K562 (cell line): ENCODE measurements around the gene BZW2. TPM values are rescaled to one million over a fixed set of nuclear protein-coding genes. Genes with fewer than 3 reads are reported as not detected.

Experiments
- CGGBP1 ChIP-seq: fragments of 250-450 bp; sonication (Bioruptor Pico); IDR thresholded peaks from 2 replicates; pipeline ENCODE4 v1.9.0; 2021; ENCODE audit warnings: mild to moderate bottlenecking
- ETV6 ChIP-seq, 3 experiments: fragments of 150-350 bp in 1 of 3; sonication (generic) in 1 of 3; formaldehyde crosslinking in 1 of 3; IDR thresholded peaks; 2 replicates each; pipeline versions ENCODE4 v1.6.1 to v1.8.0; 2014 to 2022; ENCODE audit warnings: borderline replicate concordance in 2 of 3, low read depth in 2 of 3, antibody characterized with exemption in 1 of 3, low read length in 1 of 3, mild to moderate bottlenecking in 1 of 3, missing genetic modification reagents in 1 of 3
- FOXP4 ChIP-seq: sonication (generic); formaldehyde crosslinking; IDR thresholded peaks from 2 replicates; pipeline ENCODE4 v1.8.0; 2022; ENCODE audit warnings: mild to moderate bottlenecking, missing genetic modification reagents, borderline replicate concordance
- GTF2A2 ChIP-seq: IDR thresholded peaks from 2 replicates; pipeline ENCODE4 v1.6.1; 2016; ENCODE audit warnings: mild to moderate bottlenecking, missing genetic modification characterization, missing compliant biosample characterization
- HMBOX1 ChIP-seq: sonication (generic); IDR thresholded peaks from 2 replicates; pipeline ENCODE4 v1.6.1; 2016
- JUNB ChIP-seq: fragments of 450-650 bp; formaldehyde crosslinking; conservative IDR thresholded peaks from 2 replicates; pipeline ENCODE4 v1.4.0; 2020; ENCODE audit warnings: mild to moderate bottlenecking
- MEIS2 ChIP-seq: fragments of 450-650 bp; IDR thresholded peaks from 2 replicates; pipeline ENCODE4 v1.6.1; 2014; ENCODE audit warnings: mild to moderate bottlenecking; ENCODE audit not compliant: partially characterized antibody
- MLLT1 ChIP-seq, 2 experiments: fragments of 450-650 bp; IDR thresholded peaks; 2 replicates each; pipeline ENCODE4 v1.6.1; 2016
- NR0B1 ChIP-seq: fragments of 450-650 bp; IDR thresholded peaks from one replicate; pipeline ENCODE4 v1.6.1; 2018; ENCODE audit warnings: mild to moderate bottlenecking, moderate library complexity; ENCODE audit not compliant: partially characterized antibody
- NR4A1 ChIP-seq, 2 experiments: fragments of 250-450 bp in 1 of 2; fragments of 450-650 bp in 1 of 2; sonication (Bioruptor Pico) in 1 of 2; IDR thresholded peaks; 2 replicates each; pipeline versions ENCODE4 v1.4.0 to v1.6.1; 2016 to 2020; ENCODE audit warnings: mild to moderate bottlenecking in 2 of 2, missing compliant biosample characterization in 1 of 2, missing genetic modification characterization in 1 of 2, moderate library complexity in 1 of 2
- PCBP1 ChIP-seq: fragments of 200-400 bp; formaldehyde crosslinking; IDR thresholded peaks from 2 replicates; pipeline ENCODE4 v1.6.1; 2018; ENCODE audit warnings: mild to moderate bottlenecking, low read depth, low read length; ENCODE audit not compliant: poor library complexity, severe bottlenecking
- ZHX1 ChIP-seq: fragments of 150-350 bp; conservative IDR thresholded peaks from 2 replicates; pipeline ENCODE4 v1.6.1; 2014; ENCODE audit warnings: low read length
- ZNF23 ChIP-seq: fragments of 250-450 bp; sonication (Bioruptor Pico); IDR thresholded peaks from 2 replicates; pipeline ENCODE4 v1.4.0; 2020; ENCODE audit warnings: mild to moderate bottlenecking
- ZNF561 ChIP-seq: fragments of 450-650 bp; formaldehyde crosslinking; conservative IDR thresholded peaks from 2 replicates; pipeline ENCODE4 v1.4.0; 2020; ENCODE audit warnings: mild to moderate bottlenecking, moderate library complexity
- ZZZ3 ChIP-seq: fragments of 450-650 bp; IDR thresholded peaks from 2 replicates; pipeline ENCODE4 v1.6.1; 2016; ENCODE audit warnings: antibody characterized with exemption, mild to moderate bottlenecking, moderate library complexity
- polyA plus RNA-seq, 8 experiments: library from polyadenylated mRNA; depleted of rRNA in 4 of 8; stranded (reverse) in 5 of 8; unstranded in 3 of 8; fragments of >200 nt; fragmentation: Nextera tagmentation in 2 of 8; fragmentation: Illumina TruSeq in 1 of 8; extraction: Ambion mirVana in 2 of 8; extraction: Trizol in 1 of 8; gene quantifications; 2 replicates each; pipeline versions ENCODE4 v1.2.1 to v1.2.3, GENCODE V29; 2011 to 2014; ENCODE audit warnings: inconsistent platforms in 1 of 8, missing spikeins in 1 of 8
- total RNA-seq, 7 experiments: library from RNA; depleted of rRNA in 6 of 7; stranded (reverse); fragments of >200 nt in 6 of 7; fragmentation: Illumina TruSeq in 2 of 7; extraction: Trizol in 2 of 7; gene quantifications; 2 replicates each; pipeline versions ENCODE4 v1.2.1 to v1.2.3, GENCODE V29; 2011 to 2021; ENCODE audit warnings: low replicate concordance in 1 of 7

BZW2 gene
- total and polyA plus RNA-seq, 9 of the 15 experiments (the other 6 are each of a cell fraction or from before 2014, with no cell fraction given): 140 to 316 (median 173) TPM

GRCh38 chr7:16644636-16645592 is 1.1 kb upstream of the BZW2 start (continued):
- TF ChIP-seq GTF2A2 (no peak), CGGBP1 (CRISPR knock-in tag) (no peak), ZZZ3 (no peak), ZNF23 (CRISPR knock-in tag) (no peak), HMBOX1 (no peak), FOXP4 (no peak), PCBP1 (no peak), MEIS2 (no peak), NR4A1 (CRISPR knock-in tag; IDR thresholded peaks at IDR 0.05) (no peak), NR4A1 (tag; IDR thresholded peaks at IDR 0.05) (no peak), ZNF561 (no peak), JUNB (CRISPR knock-in tag) (no peak), MLLT1 (IDR thresholded peaks at IDR 0.05) (no peak), ZHX1 (no peak), ETV6 (IDR thresholded peaks at IDR 0.05; ENCODE audit: borderline replicate concordance in 1 of 2, low read depth in 2 of 2, low read length in 1 of 2) (no peak), ETV6 (CRISPR knock-in tag; IDR thresholded peaks at IDR 0.05; ENCODE audit: borderline replicate concordance) (no peak), NR0B1 (no peak)
